Activated T-helper 1 cell treated with anti-CD3 and anti-CD28 coated beads, Interleukin-12 subunit alpha, Interleukin-12 subunit beta, Interleukin-2, Interleukin-4 antibody, amounts not matched to agents 30 ng/mL and 10 ng/mL and 1 ng/mL, durations not matched to agents 14 hours and 24 hours and 36 hours (primary cell): Measurements from ENCODE around the gene DDX4. TPM values are rescaled to one million over a fixed set of nuclear protein-coding genes. Genes with fewer than 3 reads are reported as not detected.
A peak's percentile ranks its signal among the peaks of the same experiment; 100 is the strongest.
"Not testable (repeated sequence)": the region's sequence is repeated elsewhere in the genome, so short reads cannot be mapped to it uniquely, and the experiment has no call there.

Experiments used
- DNase-seq: peaks from one replicate; pipeline ENCODE4 v3.0.0; 2021; ENCODE audit warnings: low spot score
- H3K27ac Mint-ChIP-seq: one replicate; pipeline ENCODE4 v1.8.0; 2021; ENCODE audit warnings: mild to moderate bottlenecking, mixed read lengths
- H3K27me3 Mint-ChIP-seq: one replicate; pipeline ENCODE4 v1.8.0; 2022; ENCODE audit warnings: mild to moderate bottlenecking, moderate library complexity, mixed read lengths; ENCODE audit not compliant: insufficient read depth
- H3K36me3 Mint-ChIP-seq: one replicate; pipeline ENCODE4 v1.8.0; 2021; ENCODE audit warnings: low read depth, mixed read lengths
- H3K4me1 Mint-ChIP-seq: one replicate; pipeline ENCODE4 v1.8.0; 2021; ENCODE audit warnings: low read depth, mixed read lengths
- H3K4me3 Mint-ChIP-seq: one replicate; pipeline ENCODE4 v1.8.0; 2021; ENCODE audit warnings: mild to moderate bottlenecking, moderate library complexity, mixed read lengths
- H3K9me3 Mint-ChIP-seq: one replicate; pipeline ENCODE4 v1.8.0; 2021; ENCODE audit warnings: mixed read lengths
- intact Hi-C: fragments of 100-400 bp; cut with micrococcal nuclease; formaldehyde crosslinking; loops from one replicate; pipeline ENCODE4 v1.15.1; 2024
- total RNA-seq: library from RNA; stranded (reverse); gene quantifications from 2 replicates; pipeline ENCODE4 v1.2.3, GENCODE V29; 2022

The DDX4 gene
- total RNA-seq, 1 donor from 2014 or later = not detected

DNA sequence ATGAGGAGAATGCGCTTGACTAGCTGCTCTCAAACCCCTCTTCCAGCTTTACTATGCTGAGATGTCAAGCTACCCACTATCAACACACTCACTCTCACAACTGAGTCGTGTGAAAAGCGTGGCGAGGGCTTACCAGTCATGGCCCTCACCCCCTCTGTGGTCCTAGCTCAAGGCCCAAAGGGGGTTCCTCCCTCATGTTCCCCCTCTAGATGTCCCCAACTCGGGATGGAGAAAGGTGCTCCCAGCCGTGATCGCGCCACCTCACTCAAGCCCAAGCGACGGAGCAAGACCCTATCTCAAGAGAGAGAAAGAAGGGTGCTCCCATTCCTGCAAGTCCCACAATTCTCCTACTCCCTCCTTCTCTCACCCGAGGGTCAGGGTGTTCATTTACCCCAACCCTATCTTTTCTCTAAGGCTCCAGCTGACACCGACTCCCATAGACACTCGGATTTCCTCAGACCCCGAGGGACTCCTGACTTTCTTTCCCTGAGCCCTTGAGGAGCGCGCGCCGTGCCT lies 26.3 kb upstream of the DDX4 start:
- Mint-ChIP-seq H3K36me3 (peaks cover 15% of the 10 kb centered on the region), H3K27me3 (no peaks in the 10 kb centered on the region), H3K9me3 (peaks cover 1% of the 10 kb centered on the region), H3K4me1 (peaks cover 41% of the 10 kb centered on the region), H3K4me3 (peak overlapping the region; percentile 99), H3K27ac (peak overlapping the region; percentile 91)
- intact Hi-C loops = loop anchor here (1.0 to 5.0 kb wide), 8 partner anchors 51 to 1461 kb away; partner anchors contain the start of genes CDC20B and GPBP1
- no peak for DNase-seq

DNA sequence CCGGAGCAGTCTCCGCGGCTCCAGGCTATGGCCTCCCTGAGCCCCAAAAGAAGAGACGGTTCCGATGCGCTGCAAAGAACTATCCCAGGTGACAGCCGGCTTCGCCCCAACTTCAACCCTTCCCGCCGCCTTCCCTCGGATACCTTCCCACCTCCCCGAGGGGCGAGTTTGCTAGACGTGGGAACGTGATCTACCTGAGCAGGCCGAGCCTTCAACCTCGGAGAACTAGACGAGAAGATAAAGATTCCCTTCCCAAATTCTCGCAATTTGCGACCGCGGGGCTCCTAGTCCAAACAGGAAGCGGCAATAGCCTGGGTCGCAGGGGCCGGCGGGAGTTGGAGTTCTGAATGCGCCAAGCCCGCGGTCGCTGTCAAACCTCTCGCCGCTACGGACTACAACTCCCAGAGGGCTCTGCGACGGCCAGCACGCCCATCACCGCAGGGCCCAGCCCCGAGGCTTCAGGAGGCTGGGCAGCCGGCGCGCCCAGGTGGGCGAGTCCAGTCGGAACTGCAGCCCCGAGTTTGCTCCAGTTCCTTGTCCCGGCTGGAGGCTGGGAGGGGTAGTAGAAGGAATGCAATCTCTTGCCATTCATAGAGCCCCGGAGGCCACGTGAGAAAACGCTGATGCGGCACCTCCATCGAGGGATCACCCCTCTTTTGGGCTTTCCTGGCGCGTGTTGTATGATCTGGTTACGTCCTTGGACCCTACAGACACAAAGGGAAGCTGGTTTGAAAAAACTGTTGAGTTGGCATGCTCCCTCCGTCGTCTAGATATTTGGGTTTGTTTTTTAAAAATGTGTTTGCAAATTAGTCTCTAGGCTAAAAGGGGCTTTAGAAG lies 25.6 kb upstream of the DDX4 start, which contains the start of gene SLC38A9:
Gene SLC38A9 (minus strand): TSS at position 302 of the 837 bp plus-strand sequence. CDS start 14,366 bp downstream, outside the sequence.
- Mint-ChIP-seq H3K36me3 (peaks cover 20% of the 10 kb centered on the region), H3K27ac (peak within 1 kb of the TSS; percentile 91), H3K4me1 (peaks cover 39% of the 10 kb centered on the region), H3K27me3 (no peaks in the 10 kb centered on the region), H3K4me3 (peak within 1 kb of the TSS; percentile 99), H3K9me3 (peaks cover 7% of the 10 kb centered on the region)
- intact Hi-C loops = loop anchor here (1.0 to 5.0 kb wide), 8 partner anchors 50 to 1460 kb away; partner anchors contain the start of genes CDC20B and GPBP1
- peak; percentile 89 for DNase-seq

DNA sequence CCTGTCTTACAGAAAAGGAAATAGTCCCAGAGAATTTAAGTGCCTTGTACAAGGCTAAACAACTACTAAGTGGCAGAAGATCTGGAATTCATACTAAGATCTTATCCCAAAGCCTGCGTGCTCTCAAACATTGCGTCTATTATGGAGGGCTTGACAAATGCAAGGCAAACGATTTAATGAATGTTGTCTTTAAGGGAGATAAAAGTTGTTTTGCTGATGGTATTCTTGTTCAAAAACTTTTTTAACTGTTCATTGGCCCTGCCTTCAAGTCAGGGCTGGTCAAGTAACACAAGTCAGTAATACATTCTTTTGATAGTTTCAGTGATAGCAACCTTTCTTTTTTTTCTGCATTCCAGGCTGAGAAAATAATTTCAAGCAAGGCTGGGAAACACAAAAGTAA lies 24.0 kb upstream of the DDX4 start:
- Mint-ChIP-seq H3K27me3 (no peaks in the 10 kb centered on the region), H3K27ac (no peak overlapping the region), H3K4me1 (peaks cover 24% of the 10 kb centered on the region), H3K36me3 (peaks cover 8% of the 10 kb centered on the region), H3K4me3 (no peak overlapping the region), H3K9me3 (peaks cover 7% of the 10 kb centered on the region)
- DNase-seq = no peak
- intact Hi-C loops = loop anchor here (2.0 to 5.0 kb wide), 4 partner anchors 48 to 1458 kb away; partner anchors contain the start of gene GPBP1

DNA sequence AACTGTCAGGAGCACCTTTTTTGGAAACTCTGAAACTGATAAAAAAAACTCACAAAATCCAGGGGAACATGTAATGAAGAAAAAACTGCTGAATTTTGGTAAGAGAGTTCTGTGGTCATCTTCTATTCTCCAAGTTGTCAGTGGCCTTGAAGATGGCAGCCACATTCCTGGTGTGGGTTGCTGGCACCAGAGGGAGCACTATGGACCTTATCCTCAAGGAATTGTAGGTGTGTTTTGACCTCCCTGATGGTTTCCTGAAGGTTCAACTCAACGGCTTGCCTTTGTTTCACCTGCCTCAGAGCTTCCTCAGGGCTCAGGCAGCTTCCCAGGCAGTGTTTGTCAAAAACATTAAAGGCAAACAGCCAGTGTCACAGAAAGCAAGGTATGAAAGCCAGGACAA lies 23.5 kb upstream of the DDX4 start:
- Mint-ChIP-seq H3K27me3 (no peaks in the 10 kb centered on the region), H3K36me3 (peaks cover 7% of the 10 kb centered on the region), H3K4me1 (peaks cover 19% of the 10 kb centered on the region), H3K27ac (no peak overlapping the region), H3K4me3 (no peak overlapping the region), H3K9me3 (peaks cover 7% of the 10 kb centered on the region)
- no peak for DNase-seq
- intact Hi-C loops = loop anchor here (5.0 kb wide), 3 partner anchors 48 to 1458 kb away; partner anchors contain the start of gene GPBP1

DNA sequence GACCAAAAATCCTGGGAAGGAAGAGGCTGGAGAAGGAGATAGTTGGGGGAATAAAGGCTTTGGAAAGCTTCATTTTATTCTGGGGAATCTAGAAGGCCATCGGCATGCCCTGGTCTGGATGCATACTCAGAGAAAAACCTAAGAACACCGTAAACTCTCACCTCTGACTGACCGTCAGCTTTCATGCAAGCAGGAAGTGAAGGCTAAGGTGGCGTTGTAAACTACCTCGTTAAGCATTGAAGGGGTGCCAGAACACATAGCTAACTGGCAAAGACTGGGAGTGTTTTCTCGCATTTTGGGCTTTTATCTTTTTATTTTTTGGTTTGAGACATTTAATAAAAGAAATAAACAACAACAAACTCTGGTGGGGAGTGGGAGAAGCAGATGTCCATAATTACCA lies 23.1 kb upstream of the DDX4 start:
- no peak for DNase-seq
- H3K27ac Mint-ChIP-seq = no peak overlapping the region
- intact Hi-C loops = loop anchor here (5.0 kb wide), 3 partner anchors 48 to 1458 kb away; partner anchors contain the start of gene GPBP1
- H3K4me3 Mint-ChIP-seq = no peak overlapping the region
- H3K36me3 Mint-ChIP-seq = peaks cover 7% of the 10 kb centered on the region
- no peaks in the 10 kb centered on the region for H3K27me3 Mint-ChIP-seq
- peaks cover 19% of the 10 kb centered on the region for H3K4me1 Mint-ChIP-seq
- peaks cover 7% of the 10 kb centered on the region for H3K9me3 Mint-ChIP-seq

DNA sequence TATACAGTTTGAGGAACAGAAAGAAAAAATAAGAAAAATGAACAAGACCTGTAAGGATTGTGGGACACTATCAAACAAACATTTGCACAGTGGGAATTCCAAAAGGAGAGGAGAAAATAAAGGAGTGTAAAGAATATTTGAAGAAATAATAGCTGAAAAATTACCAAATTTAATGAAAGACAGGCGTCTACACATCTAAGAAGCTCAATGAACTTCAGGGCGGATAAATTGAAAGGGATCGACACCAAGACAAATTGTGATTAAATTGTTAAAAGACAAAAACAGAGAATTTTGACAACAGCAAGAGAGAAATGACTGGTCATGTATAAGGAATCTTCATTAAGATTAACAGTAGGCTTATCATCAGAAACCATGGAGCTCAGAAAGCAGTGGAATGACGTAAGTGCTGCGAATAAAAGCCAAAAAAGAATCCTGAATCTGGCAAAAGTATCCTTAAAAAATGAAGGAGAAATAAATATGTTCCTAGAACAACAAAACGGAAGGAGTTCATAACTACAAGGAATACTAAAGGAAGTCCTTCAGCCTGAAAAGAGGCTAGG lies 22.3 kb upstream of the DDX4 start:
- no peak overlapping the region for H3K27ac Mint-ChIP-seq
- intact Hi-C loops = no loop called here
- H3K9me3 Mint-ChIP-seq = peaks cover 7% of the 10 kb centered on the region
- no peak for DNase-seq
- peaks cover 7% of the 10 kb centered on the region for H3K36me3 Mint-ChIP-seq
- H3K4me1 Mint-ChIP-seq = peaks cover 19% of the 10 kb centered on the region
- H3K4me3 Mint-ChIP-seq = no peak overlapping the region
- H3K27me3 Mint-ChIP-seq = no peaks in the 10 kb centered on the region

DNA sequence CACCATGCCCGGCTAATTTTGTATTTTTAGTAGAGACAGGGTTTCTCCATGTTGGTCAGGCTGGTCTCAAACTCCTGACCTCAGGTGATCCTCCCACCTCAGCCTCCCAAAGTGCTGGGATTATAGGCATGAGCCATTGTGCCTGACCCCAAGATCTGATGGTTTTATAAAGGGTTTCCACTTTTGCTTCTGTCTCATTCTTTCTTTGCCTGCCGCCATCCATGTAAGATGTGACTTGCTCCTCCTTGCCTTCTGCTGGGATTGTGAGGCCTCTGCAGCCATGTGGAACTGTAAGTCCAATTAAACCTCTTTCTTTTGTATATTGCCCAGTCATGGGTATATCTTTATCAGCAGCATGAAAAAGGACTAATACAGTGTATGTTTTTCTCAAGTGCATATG lies 18.8 kb upstream of the DDX4 start:
- H3K9me3 Mint-ChIP-seq, H3K36me3 Mint-ChIP-seq, DNase-seq, intact Hi-C loops, H3K4me3 Mint-ChIP-seq, H3K27me3 Mint-ChIP-seq, H3K4me1 Mint-ChIP-seq: not testable (repeated sequence)
- H3K27ac Mint-ChIP-seq = peak overlapping the region; percentile 1

DNA sequence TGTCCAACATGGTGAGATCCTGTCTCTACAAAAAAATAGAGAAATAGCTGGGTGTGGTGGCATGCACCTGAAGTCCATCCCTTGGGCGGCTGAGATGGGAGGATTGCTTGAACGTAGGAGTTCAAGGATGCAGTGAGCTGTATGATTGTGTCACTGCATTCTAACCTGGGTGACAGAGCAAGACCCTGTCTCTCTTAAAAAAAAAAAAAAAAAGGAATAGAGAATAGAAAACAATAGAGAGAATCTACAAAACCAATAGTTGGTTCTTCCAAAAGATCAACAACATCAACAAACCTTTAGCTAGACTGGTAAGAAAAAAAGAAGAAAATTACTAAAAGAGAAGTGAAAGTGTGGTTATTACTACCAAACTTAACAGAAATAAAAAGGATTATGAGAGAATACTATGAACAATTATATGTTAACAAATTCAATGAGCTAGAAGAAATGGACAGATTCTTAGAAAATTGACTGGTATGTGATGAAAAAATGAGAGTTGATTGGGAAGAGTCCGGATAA lies 17.6 kb upstream of the DDX4 start:
- Mint-ChIP-seq H3K4me3 (no peak overlapping the region), H3K27me3 (peaks cover 5% of the 10 kb centered on the region), H3K4me1 (peaks cover 6% of the 10 kb centered on the region), H3K36me3 (peaks cover 7% of the 10 kb centered on the region), H3K27ac (no peak overlapping the region), H3K9me3 (peaks cover 7% of the 10 kb centered on the region)
- DNase-seq = no peak
- intact Hi-C loops = no loop called here

DNA sequence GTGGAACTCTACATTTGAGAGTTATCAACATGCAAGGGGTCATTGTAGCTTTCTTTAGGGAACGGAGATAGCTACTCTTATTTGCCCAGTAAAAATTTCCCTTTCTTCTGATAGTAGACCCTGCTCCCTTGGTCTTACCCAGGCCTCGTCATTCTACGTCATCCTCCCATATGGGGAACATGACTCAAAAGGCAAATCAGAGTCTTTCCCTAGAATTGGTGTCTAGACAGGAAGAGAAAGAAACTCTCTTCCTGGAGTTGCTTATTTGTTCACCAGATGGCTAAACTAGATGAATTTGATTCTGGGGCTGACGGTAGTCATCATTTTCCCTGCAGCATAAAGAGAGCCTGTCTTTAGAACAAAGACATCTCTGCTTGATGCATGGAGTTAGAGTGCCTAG lies 13.6 kb upstream of the DDX4 start:
- H3K9me3 Mint-ChIP-seq = no peaks in the 10 kb centered on the region
- H3K36me3 Mint-ChIP-seq = no peaks in the 10 kb centered on the region
- no peak overlapping the region for H3K27ac Mint-ChIP-seq
- intact Hi-C loops = no loop called here
- DNase-seq = no peak
- H3K27me3 Mint-ChIP-seq = peaks cover 5% of the 10 kb centered on the region
- H3K4me3 Mint-ChIP-seq = no peak overlapping the region
- H3K4me1 Mint-ChIP-seq = peaks cover 6% of the 10 kb centered on the region

DNA sequence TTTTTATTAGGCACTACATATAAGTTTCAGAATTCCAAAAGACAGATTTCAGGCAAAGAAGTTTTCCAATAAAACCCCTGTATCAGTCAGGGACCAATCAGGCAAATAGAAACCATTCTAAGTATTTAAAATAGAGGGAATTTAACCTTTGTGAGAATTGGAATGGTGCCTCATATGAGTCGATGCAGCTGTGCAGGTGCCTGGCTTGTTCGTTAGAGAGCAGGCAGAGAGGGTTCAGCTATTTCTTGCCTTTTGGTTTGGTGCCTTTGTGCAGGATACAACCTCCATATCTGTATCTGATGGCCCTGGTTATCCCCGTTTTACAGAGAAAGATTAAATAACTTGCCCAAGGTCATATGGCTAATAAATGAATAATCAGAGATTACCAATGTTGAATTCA lies 6.0 kb upstream of the DDX4 start:
- no peaks in the 10 kb centered on the region for H3K4me1 Mint-ChIP-seq
- H3K27ac Mint-ChIP-seq = no peak overlapping the region
- no peak overlapping the region for H3K4me3 Mint-ChIP-seq
- intact Hi-C loops = no loop called here
- H3K9me3 Mint-ChIP-seq = no peaks in the 10 kb centered on the region
- no peak for DNase-seq
- no peaks in the 10 kb centered on the region for H3K36me3 Mint-ChIP-seq
- peaks cover 8% of the 10 kb centered on the region for H3K27me3 Mint-ChIP-seq

DNA sequence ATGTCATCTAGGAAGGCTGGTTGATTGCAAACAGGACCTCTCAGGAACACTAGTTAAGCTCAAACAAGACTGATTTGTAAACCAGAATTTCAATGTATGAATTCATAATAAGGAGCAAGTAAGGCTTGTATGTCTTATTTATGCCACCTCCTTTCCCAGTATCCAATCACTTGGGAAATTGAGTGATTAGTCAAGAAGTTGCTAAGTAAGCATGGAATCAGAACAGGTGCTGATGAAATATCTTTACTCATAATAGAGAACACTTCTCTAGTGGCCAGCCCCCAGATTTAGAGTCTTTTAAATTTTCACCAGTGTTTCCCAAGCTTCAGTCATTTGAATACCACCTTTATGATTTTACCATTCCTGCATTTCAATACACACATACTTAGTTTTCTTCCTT lies 5.3 kb upstream of the DDX4 start:
- DNase-seq = no peak
- H3K4me3 Mint-ChIP-seq = no peak overlapping the region
- H3K27ac Mint-ChIP-seq = no peak overlapping the region
- no peaks in the 10 kb centered on the region for H3K36me3 Mint-ChIP-seq
- intact Hi-C loops = no loop called here
- H3K27me3 Mint-ChIP-seq = peaks cover 8% of the 10 kb centered on the region
- H3K4me1 Mint-ChIP-seq = no peaks in the 10 kb centered on the region
- H3K9me3 Mint-ChIP-seq = no peaks in the 10 kb centered on the region

DNA sequence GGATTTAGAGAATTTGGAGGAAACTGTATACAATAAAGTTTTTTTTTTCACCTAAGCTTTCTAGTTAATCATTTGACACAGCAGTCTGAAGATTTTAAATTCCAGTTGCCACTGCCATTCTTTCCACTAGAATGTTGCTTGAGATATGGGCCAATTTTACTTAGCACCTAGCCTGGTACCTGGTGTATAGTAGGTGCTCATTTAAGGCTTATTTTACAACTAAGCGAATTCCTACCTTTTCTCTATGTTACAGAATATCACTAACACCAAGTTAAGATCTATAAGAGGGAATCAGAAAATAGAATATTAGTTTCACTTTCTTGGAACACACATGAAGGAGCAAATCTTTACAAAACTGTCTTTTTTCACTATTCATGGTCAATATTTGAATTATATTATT lies 3.2 kb upstream of the DDX4 start:
- Mint-ChIP-seq H3K9me3 (no peaks in the 10 kb centered on the region), H3K27me3 (peaks cover 8% of the 10 kb centered on the region), H3K27ac (no peak overlapping the region), H3K4me3 (no peak overlapping the region), H3K36me3 (no peaks in the 10 kb centered on the region), H3K4me1 (no peaks in the 10 kb centered on the region)
- intact Hi-C loops = no loop called here
- no peak for DNase-seq

DNA sequence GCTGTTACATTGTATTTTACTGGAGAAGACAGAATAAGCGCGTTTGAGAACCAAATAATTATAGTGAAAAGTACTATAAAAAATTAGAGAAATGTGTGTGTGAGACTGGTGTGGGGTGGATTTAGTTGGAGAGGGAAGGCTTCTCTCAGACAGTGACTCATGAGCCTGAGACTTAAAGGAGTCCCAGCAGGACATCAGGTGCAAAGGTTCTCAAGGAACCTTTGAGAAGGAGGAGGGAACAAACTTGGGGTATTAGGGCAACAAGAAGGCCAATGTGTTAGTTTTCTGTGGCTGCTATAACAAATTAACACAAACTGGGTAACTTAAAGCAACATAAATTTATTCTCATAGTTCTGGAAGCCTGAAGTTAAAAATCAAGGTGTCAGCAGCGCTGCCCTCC lies 4.9 kb downstream of the DDX4 start:
- intact Hi-C loops = no loop called here
- Mint-ChIP-seq H3K4me3 (no peak overlapping the region), H3K9me3 (no peaks in the 10 kb centered on the region), H3K36me3 (peaks cover 3% of the 10 kb centered on the region), H3K4me1 (peaks cover 5% of the 10 kb centered on the region), H3K27ac (no peak overlapping the region), H3K27me3 (no peaks in the 10 kb centered on the region)
- DNase-seq = no peak
